Right renal cortex interstitium (tissue), 3 donors: ENCODE results near the gene HEATR9. TPM values are rescaled to one million over a fixed set of nuclear protein-coding genes. Genes with fewer than 3 reads are reported as not detected.

Source experiments
- DNase-seq, 3 donors: peaks; one replicate each; pipeline ENCODE4 v3.0.0-alpha.2; 2013; ENCODE audit warnings: low read depth in 3 of 3, low spot score in 2 of 3
- polyA plus RNA-seq, 3 donors: library from polyadenylated mRNA; unstranded; fragments of 120-200 nt; gene quantifications; one replicate each; pipeline ENCODE4 v1.2.1, GENCODE V29; 2013; ENCODE audit not compliant: insufficient read length in 3 of 3

Gene HEATR9
- polyA plus RNA-seq, 3 donors = 0.17 TPM; not detected in 2

DNA sequence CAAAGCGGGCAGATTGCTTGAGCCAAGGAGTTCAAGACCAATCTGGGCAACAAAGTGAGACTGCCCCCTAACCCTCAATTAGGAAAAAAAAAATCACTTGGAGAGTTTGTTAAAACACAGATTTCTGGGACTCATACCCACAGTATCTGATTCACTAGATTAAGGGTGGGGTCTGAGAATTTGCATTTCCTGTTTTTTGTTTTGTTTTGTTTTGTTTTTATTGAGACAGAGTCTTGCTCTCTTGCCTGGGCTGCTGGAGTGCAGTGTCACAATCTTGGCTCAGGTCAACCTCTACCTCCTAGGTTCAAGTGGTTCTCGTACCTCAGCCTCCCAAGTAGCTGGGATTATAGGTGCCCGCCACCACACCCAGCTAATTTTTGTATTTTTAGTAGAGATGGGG is 1.1 kb downstream of the HEATR9 start:
- no peak for DNase-seq

DNA sequence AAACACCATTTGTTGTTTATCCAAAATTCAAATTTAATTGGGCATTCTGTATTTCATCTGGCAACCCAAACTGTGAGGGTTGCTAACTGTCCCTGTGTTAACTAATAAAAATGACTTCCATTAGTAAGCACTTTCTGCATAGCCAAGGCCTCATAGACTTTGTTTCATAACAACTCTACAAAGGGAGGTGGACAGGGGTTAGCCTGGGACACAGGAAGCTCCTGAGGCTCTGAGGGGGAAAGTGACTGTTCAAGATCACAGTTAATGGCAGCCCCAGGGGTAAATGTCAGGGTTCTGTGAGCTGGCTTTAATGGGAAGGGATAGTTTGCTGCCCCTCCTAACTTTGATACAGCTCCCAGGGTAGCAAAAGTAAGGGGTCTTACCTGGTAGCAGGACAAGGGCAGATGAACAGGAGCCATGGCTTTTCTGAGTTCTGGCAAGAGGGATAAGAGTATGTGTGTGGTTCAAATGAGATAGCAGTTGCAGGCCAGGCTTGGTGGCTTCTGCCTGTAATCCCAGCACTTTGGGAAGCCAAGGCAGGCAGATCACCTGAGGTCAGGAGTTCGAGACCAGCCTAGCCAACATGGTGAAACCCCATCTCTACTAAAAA is 2.2 kb downstream of the HEATR9 start:
- DNase-seq = no peak

DNA sequence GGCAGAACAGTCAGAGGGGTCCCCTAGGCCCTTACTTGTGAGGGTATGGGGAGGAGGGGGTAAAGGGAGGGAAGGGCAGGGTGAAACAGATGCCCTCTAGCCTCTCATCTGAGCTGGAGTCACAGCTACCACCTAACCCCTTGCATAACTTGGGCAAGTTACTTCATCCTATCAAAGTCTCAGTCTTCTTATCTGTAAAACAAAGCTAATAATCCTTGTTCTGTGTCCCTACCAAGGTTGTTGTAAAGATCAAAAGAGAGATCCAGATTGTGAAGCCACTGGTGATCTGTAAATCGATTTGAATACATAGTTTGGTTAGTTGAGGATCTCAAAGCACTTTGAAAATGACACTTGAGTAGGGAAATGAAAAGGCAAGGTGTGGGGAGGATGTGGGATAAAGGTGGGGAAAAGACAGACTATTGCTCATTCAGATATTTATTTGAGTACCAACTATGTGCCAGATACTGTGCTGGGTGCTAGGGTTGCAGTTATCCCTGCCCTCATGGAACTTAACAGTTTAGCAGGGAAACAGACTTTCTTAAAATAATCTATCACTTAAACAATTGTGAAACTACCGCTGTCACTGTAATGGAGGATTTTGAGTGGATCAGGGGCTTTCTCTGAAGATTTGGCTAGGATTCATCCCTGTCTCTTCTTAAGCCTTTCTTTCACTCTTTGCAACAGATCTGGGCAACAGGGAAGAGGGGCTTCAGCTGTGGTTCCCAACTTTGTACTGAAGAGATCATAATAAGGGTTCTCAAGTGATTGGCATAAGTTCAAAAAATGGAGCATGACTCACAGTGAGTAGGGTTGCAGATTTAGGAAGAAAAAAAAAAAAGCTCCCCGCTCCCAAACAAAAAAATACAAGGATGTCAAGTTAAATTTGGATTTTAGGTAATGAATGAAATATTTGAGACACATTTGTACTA is 3.0 kb downstream of the HEATR9 start:
- DNase-seq = no peak

DNA sequence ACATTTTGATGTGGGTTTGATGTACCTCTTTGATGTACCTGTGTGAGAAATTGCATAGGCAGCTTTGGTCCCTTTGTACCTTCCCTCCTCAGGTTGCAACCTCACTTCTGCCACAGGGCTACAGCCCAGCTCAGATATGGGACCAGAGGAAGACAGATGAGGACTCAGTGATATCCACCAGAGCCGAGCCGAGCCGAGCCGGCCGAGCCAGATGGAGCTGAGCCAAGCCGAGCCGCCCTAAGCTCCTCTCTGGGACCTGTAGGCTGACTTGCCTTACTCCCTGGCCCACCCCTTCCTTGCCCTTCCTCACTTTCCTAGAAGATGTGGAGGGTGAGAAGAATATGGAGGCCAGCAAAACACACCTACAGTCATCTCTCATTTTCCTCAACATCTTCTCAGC is 3.8 kb downstream of the HEATR9 start:
- DNase-seq = no peak

DNA sequence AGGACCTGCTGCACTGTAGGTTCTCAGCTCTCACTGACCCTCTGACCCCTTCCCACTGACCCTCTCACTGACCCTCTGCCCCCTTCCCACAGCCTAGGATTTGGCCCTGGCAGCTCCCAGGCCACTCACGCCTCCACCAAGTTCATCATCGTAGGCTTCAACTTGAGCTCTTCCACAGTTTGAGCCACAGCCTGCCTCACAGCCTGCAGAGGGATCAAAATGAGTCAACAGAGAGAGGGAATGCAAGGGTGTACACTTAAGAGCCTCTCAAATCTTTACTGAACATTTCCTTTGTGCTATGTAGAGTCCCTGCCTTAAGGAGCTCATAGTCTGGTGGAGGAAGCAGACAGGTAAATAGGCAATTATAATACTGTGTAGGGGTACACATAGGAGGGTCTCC is 12.1 kb downstream of the HEATR9 start:
- DNase-seq = no peak

DNA sequence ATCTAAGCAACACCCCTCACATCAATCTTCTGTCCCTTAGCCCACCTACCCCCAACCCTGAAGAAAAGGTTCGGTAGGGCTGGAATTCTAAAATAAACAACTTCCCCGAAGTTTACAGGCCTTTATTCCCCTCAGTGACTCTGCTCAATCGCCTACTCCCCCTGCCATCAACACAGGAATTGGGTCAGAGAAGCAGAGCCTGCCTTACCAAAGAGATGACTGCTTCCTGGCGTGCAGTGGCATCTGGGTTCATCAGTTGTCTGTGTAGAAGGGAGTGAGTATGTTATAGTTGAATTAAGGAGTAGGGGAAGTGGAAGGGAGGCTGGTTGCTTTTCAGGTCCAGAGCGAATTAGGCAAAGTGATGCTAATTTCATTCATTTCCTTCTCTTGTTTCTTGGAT is 12.7 kb downstream of the HEATR9 start:
- no peak for DNase-seq

DNA sequence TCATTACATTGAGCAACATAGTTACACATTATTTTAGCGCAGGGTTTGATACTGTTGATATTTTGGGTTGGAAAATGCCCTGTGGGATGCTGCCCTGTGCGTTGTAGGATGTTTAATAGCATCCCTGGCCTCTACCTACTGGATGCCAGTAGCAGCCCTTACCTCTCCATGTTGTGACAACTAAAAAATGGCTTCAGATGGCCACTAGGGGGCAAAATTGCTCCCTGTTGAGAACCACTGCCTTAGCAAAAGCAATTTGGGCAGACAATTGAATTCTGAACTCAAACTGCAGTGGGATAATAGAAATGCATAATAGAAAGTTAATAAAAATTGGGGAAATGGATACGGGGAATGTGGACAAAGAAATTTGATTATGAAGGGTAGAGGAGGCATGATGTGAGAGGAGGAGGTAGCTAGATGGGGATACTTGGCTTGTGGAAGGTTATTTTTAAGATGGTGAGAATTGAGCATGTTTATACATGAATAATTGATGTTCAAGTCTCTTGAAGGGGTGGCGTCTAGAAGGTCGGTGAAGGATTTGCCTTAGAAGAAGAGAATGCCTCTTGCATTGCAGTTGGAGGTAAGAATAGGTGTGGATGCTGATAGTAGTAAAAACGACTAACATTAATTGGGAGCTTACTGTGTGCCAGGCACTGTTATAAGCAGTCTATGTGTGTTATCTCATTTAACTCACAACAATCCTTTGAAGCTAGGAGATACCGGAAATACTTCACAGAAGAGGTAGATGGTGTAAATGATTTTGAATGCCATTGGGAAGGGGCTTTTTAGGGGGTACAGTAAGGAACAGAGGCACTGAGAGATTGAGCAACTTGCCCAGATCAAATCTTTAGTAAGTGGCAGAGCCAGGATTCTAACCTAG is 19.0 kb downstream of the HEATR9 start:
- peak; percentile 44 to 56 (median 54) for DNase-seq

DNA sequence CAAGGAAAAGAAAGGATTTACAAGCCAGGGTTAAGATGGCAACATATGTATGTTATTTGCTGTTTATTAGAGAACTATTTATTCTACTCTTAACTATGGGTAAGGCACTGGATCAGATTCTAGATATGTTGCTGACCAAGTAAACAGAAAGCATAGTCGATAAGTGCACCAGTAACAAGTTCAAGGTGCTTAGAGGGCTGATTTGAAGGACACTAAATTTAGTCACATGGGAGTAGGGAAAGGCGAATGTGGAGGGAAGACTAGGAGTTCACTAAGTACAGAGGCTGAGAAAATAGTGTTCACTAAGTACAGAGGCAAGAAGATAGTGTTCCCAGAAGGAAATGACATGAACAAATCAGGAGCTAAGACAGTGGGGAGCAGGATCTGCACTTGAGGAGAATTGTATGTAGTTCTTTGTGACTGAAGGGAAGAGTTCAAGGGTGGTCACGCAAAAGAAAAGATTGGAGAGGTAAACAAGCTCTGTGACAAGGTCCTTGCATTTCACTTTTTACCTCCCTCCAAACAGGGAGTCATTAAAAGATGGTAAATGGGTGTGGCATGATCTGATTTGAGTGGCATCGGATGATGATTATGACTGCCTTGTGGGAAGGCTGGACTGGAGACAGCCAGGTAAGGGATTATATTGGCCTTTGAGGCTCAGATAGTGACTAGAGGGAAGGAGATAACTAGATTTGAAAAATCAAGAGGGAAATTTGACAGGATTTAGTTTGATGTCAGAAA is 20.9 kb downstream of the HEATR9 start:
- no peak for DNase-seq

DNA sequence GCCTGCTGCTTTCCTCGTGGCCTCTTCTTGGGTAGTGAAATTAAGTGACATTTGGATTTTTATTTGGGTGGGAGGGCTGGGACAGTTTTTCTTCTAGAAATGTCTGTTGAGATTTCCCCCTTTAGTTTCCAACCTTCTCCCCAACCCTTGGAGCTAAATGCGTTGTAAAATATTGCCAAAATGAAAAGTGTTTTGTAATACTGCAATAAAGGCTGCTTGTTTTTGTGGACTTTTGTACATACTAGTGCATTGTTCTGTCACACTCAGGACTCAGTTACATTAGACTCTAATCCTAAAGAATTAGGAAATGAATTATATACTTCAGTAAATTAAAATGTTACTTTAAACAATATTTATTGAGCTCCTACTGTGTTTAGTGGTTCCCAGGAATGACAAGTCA is 21.7 kb downstream of the HEATR9 start:
- DNase-seq = no peak

DNA sequence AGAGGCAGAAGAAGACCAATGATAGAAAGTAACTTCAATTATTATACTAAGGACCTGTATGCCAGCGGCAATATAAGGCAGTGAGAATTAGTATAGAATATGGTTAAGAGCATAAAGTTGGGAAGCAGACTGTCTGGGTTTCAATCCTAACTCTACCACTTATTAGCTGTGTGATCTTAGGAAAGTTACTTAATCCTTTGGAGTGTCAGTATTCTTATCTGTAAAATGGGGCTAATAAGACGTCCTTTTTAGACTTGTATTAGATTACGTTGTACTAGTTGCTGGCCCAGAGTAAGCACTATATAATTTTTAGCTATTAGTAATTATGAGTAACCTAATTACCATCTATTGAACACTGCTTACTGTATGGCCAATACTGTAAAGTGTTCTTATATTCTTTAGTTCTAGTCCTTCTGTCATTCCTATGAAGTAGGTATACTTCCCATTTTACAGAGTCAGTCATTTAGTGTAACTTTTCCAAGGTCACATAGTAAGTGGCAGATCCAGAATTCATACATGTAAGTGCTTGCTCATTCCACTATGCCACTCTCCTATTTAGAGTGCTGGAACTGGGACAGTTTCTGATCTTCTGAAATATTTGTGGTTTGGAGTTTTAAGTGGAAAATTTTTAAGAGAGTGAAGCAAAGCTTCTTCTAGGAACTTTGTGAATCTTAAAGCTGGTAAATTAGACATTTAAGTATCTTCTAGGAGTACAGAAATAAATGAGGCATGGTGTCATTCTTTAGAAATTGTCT is 22.5 kb downstream of the HEATR9 start:
- no peak for DNase-seq

DNA sequence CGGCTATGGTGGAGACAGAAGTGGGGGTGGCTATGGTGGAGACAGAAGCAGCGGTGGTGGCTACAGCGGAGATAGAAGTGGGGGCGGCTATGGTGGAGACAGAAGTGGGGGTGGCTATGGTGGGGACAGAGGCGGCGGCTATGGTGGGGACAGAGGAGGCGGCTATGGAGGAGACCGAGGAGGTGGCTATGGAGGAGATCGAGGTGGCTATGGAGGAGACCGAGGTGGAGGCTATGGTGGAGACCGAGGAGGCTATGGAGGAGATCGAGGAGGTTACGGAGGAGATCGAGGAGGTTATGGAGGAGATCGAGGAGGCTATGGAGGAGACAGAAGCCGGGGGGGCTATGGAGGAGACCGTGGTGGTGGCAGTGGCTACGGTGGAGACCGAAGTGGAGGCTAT is 24.1 kb downstream of the HEATR9 start:
- DNase-seq = no peak

DNA sequence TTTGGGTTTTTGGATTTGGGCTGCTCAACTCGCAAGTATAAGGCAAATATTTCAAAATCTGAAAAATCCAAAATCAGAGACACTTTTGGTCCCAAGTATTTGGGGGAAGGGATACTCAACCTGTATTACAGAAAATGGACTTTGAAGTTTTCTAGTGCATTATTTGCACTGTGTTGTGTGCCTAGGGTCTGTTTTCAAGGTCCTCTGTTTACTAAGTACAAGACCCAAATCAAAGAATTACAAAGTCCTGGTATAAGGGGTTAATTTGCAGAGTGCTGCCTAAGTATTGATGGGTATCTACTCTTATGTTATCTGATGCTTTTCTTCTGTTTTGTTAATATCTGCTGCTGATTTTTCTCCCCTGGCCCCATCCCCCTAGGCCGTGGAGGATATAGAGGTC is 25.0 kb downstream of the HEATR9 start:
- DNase-seq = no peak

DNA sequence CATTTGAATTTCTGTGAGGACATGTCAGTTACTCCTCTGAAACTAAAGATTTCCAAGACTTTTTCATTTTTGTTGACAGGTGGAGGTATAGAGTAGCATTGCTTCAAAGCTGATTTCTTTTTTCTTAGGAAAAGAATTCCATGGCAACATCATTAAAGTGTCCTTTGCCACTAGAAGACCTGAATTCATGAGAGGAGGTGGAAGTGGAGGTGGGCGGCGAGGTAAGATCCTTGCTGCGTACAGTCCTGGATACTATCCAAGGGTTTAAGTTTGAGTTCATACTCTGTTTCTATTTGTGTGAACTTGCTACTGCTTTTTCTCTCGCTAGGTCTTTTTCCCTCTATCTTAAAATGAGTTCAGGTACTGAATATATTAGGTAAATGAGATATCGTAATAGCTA is 26.5 kb downstream of the HEATR9 start:
- no peak for DNase-seq

DNA sequence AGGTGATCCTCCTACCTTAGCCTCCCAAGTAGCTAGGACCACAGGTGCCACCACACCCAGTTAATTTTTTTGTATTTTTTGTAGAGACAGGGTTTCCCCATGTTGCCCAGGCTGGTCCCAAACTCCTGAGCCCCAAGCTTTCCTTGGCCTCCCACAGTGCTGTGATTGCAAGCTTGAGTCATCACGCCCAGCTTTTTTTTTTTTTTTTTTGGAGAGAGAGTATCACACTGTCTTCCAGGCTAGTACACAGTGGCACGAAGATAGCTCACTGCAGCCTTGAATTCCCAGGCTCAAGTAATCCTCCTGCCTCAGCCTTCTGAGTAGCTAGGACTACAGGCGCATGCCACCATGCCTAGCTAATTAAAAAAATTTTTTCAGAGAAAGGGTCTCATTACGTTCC is 27.2 kb downstream of the HEATR9 start:
- DNase-seq = no peak

DNA sequence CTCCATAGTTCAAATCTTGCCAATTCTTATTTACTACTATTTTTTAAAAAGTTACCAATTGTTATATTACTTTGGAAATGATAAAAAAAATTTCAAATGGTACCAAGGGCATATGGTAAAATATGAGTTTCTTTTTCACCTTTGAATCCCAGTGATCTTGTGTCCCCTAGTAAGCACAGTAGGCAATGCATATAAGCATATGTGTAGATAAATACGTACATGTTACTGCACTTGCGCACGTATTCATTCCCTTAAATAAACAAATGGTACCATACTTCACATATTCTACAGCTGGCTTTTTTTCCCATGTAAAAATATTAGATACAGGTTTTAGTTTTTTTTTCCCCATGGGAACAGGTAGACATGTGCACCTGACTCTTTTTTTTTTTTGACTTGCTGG is 27.6 kb downstream of the HEATR9 start:
- DNase-seq = no peak

DNA sequence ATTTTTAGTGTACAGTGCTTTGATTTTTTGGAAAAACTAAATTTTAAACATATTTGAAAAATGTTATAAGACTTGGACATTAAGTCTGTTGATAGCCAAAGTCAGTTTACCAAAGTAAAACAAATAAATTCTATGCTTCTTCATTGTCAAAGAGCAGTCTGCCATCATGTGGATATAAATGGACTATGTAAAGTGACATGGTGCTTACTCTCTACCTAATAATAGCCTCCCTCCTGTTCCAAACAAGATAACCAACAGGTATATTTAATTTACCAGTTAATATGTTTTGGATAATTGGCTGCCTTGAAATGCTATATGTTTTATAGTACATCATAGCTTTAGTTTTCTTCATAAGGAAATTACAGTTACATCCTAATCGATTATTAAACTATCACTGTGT is 43.5 kb downstream of the HEATR9 start:
- DNase-seq = no peak

DNA sequence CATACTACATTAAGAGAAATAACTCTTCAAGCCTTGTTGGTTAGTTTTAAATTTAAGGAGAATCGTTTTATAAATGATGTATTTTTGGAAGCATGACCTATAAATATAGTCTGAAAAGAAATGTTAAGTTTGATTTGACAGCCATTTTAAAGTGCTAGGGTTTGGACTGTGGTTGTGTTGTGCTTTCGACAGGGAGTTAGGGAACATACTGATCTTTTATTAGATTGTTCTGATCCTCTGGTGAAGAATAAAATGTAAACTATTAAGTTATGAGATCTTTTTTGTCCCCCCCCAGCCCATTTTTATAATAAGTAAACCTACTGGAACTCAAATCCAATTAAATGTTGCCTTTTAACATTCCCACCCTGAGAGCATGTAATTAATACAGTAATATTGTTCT is 47.4 kb downstream of the HEATR9 start:
- no peak for DNase-seq

DNA sequence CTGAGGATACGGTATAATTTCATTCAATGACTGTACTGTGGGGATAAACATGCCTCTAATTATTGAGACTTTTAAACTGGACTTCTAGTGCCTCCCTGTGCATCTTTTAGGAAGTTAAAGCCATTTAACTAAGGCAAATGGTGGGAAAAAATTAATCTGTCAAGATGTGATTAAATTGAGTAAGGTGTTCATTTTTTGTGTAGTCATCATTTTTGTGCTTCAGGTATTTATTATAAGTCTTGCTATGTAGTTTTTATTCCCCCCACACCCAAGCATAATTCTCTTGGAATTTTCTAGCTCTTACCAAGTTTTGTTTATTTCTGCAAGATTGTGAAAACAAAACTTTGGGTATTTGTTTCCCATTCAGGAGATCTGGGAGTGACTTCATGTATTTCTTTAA is 49.2 kb downstream of the HEATR9 start:
- DNase-seq = no peak

DNA sequence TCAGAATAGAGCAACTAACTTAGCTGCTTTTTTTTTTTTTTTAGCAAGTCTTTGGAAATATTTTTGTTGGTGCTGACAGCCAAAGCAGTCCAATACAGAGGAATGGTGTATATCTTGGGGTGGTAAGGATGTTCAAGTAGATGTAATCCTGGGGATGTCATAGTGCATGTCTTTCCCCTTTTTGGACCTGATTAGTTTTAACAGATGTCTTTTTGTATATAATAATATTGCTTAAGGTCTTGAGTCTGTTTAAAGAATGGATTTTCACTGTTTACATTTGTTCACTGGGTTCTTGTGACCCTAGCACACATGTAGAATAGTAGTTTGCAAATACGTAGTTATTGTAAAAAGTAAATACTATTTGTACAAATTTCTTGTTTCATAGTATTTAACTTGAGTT is 51.5 kb downstream of the HEATR9 start:
- DNase-seq = no peak

DNA sequence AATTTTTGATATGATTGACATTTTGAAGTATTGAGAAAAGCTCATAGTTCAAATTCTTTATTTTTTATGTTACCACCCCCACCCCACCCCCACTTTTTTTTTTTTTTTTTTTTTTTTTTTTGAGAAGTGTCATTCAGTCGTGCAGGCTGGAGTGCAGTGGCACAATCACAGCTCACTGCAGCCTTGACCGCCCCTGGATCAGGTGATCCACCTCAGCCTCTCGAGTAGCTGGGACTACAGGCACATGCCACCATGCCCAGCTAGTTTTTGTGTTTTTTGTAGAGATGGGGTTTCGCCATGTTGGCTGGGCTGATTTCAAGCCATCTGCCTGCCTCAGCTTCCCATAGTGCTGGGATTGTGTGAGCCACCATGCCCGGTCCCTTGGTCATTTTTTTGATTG is 52.0 kb downstream of the HEATR9 start:
- DNase-seq = no peak
